Vagina (tissue), 2 donors: ENCODE measurements around the gene NGEF. TPM values are rescaled to one million over a fixed set of nuclear protein-coding genes. Genes with fewer than 3 reads are reported as not detected.

Experiments used
- DNase-seq, 2 donors: peaks; one replicate each; pipeline ENCODE4 v3.0.0-alpha.2; 2017; ENCODE audit errors: extremely low spot score in 2 of 2
- H3K27ac ChIP-seq: fragments of 200-600 bp; sonication (generic); one replicate; pipeline ENCODE4 v1.5.1; 2019
- H3K27me3 ChIP-seq: fragments of 200-600 bp; sonication (generic); one replicate; pipeline ENCODE4 v1.5.1; 2019
- H3K36me3 ChIP-seq, 2 donors: fragments of 200-600 bp; sonication (generic); one replicate each; pipeline ENCODE4 v1.5.1; 2017 to 2019
- H3K4me1 ChIP-seq: fragments of 200-600 bp; sonication (generic); one replicate; pipeline ENCODE4 v1.5.1; 2019
- H3K4me3 ChIP-seq, 2 donors: fragments of 200-600 bp; sonication (generic); 1 replicate in 1 of 2; 2 replicates in 1 of 2; pipeline ENCODE4 v1.5.1; 2016 to 2019
- H3K9me3 ChIP-seq: fragments of 200-600 bp; sonication (generic); one replicate; pipeline ENCODE4 v1.5.1; 2019
- CTCF ChIP-seq, 3 experiments: fragments of 450-650 bp in 2 of 3; fragments of 200-600 bp in 1 of 3; sonication (generic) in 1 of 3; IDR thresholded peaks; one replicate each; pipeline ENCODE4 v1.5.1; 2017 to 2019; ENCODE audit warnings: antibody characterized with exemption in 3 of 3, mild to moderate bottlenecking in 2 of 3, moderate library complexity in 2 of 3
- POLR2A ChIP-seq, 2 donors: fragments of 450-650 bp; IDR thresholded peaks; one replicate each; pipeline ENCODE4 v1.6.1; 2017; ENCODE audit warnings: antibody characterized with exemption in 2 of 2, mild to moderate bottlenecking in 2 of 2, moderate library complexity in 2 of 2
- POLR2AphosphoS5 ChIP-seq, 2 donors: sonication (generic); formaldehyde crosslinking; IDR thresholded peaks; one replicate each; pipeline ENCODE4 v1.9.0; 2017; ENCODE audit warnings: antibody characterized with exemption in 2 of 2, mild to moderate bottlenecking in 2 of 2, low read depth in 1 of 2; ENCODE audit not compliant: insufficient read depth in 1 of 2
- intact Hi-C: fragments of 100-400 bp; cut with DNase I; formaldehyde crosslinking; loops from one replicate; pipeline ENCODE4 v1.15.1; 2023
- total RNA-seq: library from RNA; depleted of rRNA; stranded (reverse); fragments of >200 nt; gene quantifications from one replicate; pipeline ENCODE4 v1.2.3, GENCODE V29; 2016

Gene NGEF
- total RNA-seq, 1 donor from 2014 or later: 4.9 TPM

GRCh38 chr2:233007270-233007669 is 5.8 kb downstream of the NGEF start:
- intact Hi-C loops: no loop called here
- H3K4me1 ChIP-seq: no peaks in the 10 kb centered on the region
- H3K27me3 ChIP-seq: no peaks in the 10 kb centered on the region
- TF ChIP-seq CTCF (IDR thresholded peaks at IDR 0.05): no peak
- no peak for TF ChIP-seq POLR2AphosphoS5 (IDR thresholded peaks at IDR 0.05; ENCODE audit: insufficient read depth in 1 of 2, low read depth in 1 of 2)
- no peaks in the 10 kb centered on the region for H3K9me3 ChIP-seq
- no peaks in the 10 kb centered on the region for H3K36me3 ChIP-seq
- H3K4me3 ChIP-seq: no peak overlapping the region
- H3K27ac ChIP-seq: no peak overlapping the region
- peak in 1 of 2 donors; percentile 29 for DNase-seq

- H3K9me3 ChIP-seq: no peaks in the 10 kb centered on the region
- intact Hi-C loops: no loop called here
- no peaks in the 10 kb centered on the region for H3K27me3 ChIP-seq
- no peaks in the 10 kb centered on the region for H3K4me1 ChIP-seq
- H3K36me3 ChIP-seq: no peaks in the 10 kb centered on the region
- TF ChIP-seq CTCF (IDR thresholded peaks at IDR 0.05) (no peak), POLR2A (IDR thresholded peaks at IDR 0.05) (no peak), POLR2AphosphoS5 (IDR thresholded peaks at IDR 0.05; ENCODE audit: insufficient read depth in 1 of 2, low read depth in 1 of 2) (no peak)
- no peak overlapping the region for H3K27ac ChIP-seq
- no peak overlapping the region for H3K4me3 ChIP-seq
- DNase-seq: peak in 1 of 2 donors; percentile 18
These were observed 6.4 kb downstream of the NGEF start for GRCh38 chr2:233006648-233007047.

- no peaks in the 10 kb centered on the region for H3K9me3 ChIP-seq
- intact Hi-C loops: no loop called here
- no peak overlapping the region for H3K4me3 ChIP-seq
- no peaks in the 10 kb centered on the region for H3K27me3 ChIP-seq
- no peaks in the 10 kb centered on the region for H3K36me3 ChIP-seq
- no peaks in the 10 kb centered on the region for H3K4me1 ChIP-seq
- TF ChIP-seq POLR2AphosphoS5 (IDR thresholded peaks at IDR 0.05; ENCODE audit: insufficient read depth in 1 of 2, low read depth in 1 of 2): no peak
- TF ChIP-seq CTCF (IDR thresholded peaks at IDR 0.05): no peak
- no peak for TF ChIP-seq POLR2A (IDR thresholded peaks at IDR 0.05)
- H3K27ac ChIP-seq: no peak overlapping the region
- peak in 1 of 2 donors; percentile 65 for DNase-seq
These were observed 8.0 kb downstream of the NGEF start for GRCh38 chr2:233005096-233005495.

- intact Hi-C loops: no loop called here
- Histone ChIP-seq H3K4me3 (no peak overlapping the region), H3K27ac (no peak overlapping the region), H3K27me3 (no peaks in the 10 kb centered on the region), H3K4me1 (no peaks in the 10 kb centered on the region), H3K9me3 (no peaks in the 10 kb centered on the region), H3K36me3 (no peaks in the 10 kb centered on the region)
- TF ChIP-seq POLR2A (IDR thresholded peaks at IDR 0.05) (no peak), POLR2AphosphoS5 (IDR thresholded peaks at IDR 0.05; ENCODE audit: insufficient read depth in 1 of 2, low read depth in 1 of 2) (no peak), CTCF (IDR thresholded peaks at IDR 0.05) (no peak)
- DNase-seq: peak in 1 of 2 donors; percentile 67
These were observed 9.1 kb downstream of the NGEF start for GRCh38 chr2:233003658-233004555.
